Bone marrow (tissue), 2 donors: ENCODE data around the gene PTPRN2.

Experiments
- DNase-seq, 2 donors: peaks; one replicate each; lab custom pipeline; 2025; lab: John Stamatoyannopoulos, UW

The PTPRN2 gene

DNA sequence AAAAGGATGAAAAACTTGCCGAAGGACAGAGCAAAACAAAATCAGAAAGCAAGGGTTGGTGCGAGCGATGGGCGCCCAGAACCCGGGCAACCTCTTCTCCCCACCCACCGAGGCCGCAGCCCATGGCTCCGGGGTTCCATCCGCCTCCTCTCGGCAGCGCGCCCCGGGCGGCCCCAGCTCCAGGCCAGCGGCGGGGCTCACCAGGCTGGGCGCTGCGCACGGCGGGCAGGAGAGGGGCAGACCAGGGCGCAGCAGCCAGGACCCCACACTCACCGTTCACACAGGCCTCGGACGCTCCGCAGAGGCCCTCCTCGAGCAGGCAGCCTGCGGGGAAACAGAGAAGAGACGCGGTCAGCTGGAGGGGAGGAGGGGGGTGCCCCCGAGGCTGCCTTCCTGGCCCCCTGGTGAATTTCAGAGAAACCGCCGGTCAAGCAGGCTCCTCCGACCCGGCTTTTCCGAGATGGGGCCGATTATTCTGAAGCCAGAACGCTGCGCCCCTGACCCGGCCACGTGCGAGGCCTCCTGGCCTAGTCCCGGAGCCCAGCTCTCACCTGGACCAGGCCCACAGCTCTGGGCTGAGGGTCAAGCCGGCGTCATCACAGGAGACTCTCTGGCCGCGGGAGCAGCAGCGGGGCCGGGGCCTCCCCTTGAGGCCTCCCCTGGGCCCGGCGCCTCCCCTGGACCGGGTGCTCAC, 98.0 kb downstream of the PTPRN2 start:
- no peak for DNase-seq

- DNase-seq, result no peak
These were observed 99.2 kb downstream of the PTPRN2 start for GRCh38 chr7:158488181-158488971.

DNA sequence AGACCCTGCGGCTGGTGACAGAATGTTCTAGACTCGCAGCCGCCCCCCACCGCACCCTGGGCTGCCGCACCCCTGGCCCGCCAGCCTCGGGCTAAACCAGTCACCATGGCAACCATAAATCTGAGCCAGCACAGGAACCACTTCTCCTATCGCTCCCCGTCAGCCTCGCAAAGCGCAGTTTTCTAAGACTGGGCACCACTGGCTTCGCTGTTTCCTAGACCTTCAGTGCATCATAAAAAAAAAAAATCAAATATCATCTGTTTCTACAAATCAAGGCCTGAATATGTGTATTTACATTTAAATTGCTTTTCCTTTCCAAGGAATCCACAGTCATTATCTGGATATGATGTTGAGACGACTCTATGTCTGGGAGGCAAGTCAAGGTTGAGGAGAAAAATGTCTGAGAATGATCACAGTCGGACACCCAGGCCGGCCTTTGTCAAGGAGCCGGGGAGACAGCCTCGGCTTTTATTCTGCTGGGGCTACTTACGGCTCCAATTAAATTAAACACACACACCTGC, 99.9 kb downstream of the PTPRN2 start:
- DNase-seq, result no peak

DNA sequence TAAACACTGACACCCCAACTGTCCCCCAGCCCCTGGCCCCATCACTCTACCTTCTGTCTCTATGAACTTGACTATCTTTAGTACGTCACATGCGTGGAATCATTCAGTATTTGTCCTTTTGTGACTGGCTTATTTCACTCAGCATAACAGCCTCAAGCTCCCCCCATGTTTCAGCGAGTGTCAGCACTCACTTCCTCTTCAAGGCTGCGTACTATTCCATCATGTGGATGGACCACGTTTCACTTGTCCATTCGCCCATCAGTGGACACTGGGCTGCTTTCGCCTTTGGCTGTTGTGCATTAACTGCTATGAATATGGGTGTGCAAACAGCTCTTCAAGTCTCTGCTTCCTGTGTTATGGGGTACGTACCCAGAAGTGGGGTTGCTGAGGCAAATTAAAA, 100.7 kb downstream of the PTPRN2 start:
- no peak for DNase-seq

DNA sequence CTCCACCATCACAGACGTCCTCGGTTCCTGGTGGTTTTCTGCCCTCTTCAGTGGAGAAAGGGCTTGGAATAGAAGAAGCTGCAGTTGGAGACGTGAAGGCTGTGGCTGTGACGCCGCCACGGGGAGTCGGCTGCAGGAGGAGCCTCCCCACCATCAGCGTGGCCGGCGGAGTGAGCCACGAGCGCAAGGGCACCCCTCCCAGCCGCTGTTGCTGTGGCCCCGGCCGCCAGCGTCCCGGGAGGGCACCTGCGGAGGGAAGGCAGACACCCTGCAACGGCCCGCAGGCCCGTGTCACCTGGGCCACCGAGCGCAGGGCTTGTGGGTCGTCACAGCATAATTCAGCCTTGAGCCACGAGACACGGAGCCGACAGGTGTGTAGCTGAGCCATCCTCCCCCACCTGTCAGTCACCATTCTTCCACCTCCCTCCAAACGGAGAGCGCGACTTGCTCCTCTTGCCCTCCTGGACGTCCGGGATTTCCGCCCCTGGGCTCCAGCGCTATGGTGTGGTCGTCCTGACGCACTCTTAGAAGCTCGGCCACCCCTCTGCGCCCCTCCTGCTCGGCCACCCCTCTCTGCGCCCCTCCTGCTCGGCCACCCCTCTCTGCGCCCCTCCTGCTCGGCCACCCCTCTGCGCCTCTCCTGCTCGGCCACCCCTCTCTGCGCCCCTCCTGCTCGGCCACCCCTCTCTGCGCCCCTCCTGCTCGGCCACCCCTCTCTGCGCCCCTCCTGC, 102.7 kb downstream of the PTPRN2 start:
- DNase-seq, result no peak

DNA sequence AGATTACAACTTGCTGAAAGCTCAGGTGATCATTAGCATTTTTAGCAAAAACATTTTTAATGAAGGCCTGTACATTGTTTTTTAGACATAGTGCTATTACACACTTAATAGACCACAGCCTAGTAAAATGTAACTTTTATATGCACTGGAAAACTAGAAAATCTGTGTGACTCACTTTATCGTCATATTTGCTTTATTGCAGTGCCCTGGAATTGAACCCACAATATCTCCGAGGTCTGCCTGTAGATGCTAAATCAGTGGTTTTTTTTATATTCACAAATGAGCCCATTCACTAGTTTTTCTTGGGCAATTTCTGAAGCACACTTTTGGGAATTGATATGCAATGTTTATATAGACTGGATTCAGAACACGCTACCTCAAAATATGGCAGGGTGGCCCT, 105.1 kb downstream of the PTPRN2 start:
- DNase-seq, result no peak

DNA sequence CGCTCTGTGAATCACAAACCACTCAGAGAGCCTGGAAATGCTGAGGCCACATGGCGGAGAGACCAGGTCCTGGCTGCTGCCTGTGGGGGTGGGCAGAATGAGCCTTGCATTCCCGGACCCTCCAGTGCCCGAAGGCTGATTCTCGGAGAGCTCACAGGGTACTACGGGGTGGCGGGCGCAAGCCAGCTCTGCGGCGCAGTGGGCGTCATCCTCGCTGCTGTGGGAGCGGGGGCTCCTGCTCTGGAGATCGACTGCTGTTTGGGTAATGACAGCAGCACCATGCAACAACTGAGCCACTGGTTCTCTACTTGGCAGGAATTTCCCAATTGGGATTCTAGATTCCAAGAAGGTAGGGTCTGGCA, 108.0 kb downstream of the PTPRN2 start:
- no peak for DNase-seq

- DNase-seq, result no peak
These were observed 108.5 kb downstream of the PTPRN2 start for GRCh38 chr7:158479021-158479663.

DNA sequence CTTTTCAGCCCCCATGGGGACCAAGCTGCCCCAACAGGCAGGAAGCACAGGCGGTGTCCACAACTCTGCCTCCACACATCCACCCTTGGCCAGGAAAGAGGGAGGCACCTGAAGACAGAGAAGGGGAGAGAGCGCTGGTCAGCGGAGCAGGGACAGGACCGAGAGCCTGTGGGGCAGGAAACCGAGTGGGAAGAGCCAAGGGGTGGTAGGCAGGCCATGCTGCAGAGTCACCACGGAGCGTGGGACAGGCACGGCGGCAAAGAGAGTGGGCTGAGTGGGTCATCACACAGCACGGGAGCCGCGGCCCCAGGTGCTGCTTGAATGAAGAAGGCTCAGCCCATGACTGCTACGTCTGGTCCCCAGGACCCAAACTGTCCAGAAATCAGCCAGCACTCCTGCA, 109.8 kb downstream of the PTPRN2 start:
- DNase-seq, result no peak

- DNase-seq, result no peak
These were observed 111.2 kb downstream of the PTPRN2 start for GRCh38 chr7:158476331-158476932.

GRCh38 chr7:158475679-158476052, 112.0 kb downstream of the PTPRN2 start:
- DNase-seq, result no peak

GRCh38 chr7:158475036-158475678, 112.5 kb downstream of the PTPRN2 start:
- no peak for DNase-seq

DNA sequence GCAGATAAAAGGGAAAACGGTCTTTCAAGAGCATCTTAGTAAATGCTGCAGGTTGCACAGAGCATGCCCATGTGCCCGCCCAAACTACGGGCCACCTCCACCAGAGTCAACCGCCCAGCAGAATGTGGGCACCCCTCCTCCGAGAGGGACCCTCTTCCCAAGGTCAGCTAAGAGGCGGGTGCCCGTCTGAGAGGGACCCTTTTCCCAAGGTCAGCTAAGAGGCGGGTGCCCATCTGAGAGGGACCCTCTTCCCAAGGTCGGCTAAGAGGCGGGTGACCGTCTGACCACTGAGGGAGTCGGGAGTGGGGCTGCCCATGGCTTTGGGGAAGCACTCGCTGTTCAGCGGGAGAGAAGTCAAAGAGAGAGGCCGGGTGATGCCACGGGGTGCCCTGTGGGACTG, 113.1 kb downstream of the PTPRN2 start:
- no peak for DNase-seq

DNA sequence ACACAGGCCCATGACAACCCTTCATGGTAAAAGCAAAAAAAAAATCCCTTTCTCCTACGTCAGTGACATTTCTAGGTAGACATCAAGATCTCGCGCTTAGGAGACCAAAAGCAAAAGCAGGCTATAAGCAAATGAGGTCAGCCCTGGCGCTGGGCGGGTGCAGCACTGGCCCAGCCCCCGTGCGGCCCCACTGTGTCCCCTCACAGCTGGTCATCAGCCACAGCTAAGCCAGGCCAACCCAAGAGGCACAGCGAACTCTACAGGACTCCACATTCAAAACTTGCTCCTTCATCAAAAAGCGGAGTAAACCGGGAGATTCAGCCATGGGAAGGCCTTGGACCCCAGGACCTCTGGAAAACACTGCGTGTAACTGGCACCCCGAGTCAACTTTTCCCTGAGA, 113.7 kb downstream of the PTPRN2 start:
- no peak for DNase-seq

DNA sequence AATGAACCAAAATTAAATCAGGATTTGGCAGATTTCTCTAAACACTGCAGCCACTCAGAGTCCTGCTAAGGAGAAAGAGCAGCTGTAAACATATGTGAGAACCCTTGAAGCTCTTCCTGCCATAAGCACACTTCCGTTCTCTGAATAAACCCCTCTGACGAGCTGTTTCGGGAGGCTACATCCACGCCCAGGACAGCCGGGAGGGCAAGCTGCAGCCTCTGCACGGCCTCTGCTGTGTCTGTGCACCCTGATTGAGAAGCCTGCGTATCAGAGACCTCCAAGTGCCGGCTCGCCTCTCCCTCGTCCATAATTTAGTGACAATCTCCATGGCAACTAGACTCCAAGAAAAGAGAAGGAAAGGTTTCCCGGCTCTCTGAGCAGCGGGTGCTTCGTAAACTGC, 114.4 kb downstream of the PTPRN2 start:
- DNase-seq, result no peak

DNA sequence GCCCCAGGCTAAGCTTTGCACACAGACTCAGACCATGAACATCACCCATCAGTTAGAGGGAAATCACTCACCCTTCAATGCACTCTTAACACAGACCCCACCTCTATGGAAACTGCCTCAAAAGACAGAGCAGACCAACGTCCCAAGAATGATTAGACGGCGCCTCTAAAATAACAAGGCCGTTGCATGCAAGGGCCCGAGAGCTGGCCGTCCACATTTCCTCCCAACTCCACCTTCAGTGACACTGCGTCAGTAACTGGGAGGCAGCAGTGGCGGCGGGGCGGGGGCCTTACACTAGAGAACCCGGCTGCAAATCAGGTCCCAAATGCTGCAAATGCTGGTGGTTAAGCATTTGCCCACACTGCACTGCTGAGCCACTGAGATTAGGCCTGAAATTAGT, 115.0 kb downstream of the PTPRN2 start:
- DNase-seq, result no peak

DNA sequence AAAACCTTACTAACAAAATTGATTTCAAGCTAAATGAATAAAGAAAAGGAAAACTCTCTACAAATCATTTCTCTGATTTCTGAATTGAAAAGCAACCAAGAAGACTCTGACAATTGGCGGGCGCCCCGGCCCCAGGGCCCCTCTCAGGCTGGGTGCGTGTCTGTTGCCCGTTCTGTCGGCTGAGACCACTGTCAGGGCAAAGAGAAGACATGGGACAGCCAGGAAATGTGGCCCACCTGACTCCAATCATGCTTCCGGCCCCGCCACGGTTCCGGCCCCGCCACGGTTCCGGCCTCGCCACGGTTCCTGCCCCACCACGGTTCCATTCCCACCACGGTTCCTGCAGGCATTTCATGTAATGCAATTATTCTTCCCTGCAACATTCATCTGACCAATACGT, 115.9 kb downstream of the PTPRN2 start:
- no peak for DNase-seq

DNA sequence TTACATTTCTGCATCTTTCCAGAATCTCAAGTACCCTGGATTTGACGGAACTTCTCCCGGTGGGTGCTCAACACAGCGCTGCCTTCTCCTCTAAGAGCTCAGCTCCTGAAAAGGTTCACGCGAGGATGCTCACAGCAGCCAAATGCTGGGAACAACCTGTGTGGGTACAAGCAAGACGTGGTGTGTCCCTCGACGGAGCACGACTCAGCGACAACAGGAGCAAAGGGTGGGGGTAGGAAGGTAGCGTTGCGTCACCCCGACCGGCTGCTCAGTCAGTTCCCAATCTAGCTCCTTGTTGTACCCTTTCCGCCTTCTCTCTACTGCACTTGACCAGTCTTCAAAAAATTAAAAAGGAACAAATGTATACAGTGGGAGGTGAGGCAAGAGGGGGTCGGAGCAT, 117.3 kb downstream of the PTPRN2 start:
- DNase-seq, result no peak

DNA sequence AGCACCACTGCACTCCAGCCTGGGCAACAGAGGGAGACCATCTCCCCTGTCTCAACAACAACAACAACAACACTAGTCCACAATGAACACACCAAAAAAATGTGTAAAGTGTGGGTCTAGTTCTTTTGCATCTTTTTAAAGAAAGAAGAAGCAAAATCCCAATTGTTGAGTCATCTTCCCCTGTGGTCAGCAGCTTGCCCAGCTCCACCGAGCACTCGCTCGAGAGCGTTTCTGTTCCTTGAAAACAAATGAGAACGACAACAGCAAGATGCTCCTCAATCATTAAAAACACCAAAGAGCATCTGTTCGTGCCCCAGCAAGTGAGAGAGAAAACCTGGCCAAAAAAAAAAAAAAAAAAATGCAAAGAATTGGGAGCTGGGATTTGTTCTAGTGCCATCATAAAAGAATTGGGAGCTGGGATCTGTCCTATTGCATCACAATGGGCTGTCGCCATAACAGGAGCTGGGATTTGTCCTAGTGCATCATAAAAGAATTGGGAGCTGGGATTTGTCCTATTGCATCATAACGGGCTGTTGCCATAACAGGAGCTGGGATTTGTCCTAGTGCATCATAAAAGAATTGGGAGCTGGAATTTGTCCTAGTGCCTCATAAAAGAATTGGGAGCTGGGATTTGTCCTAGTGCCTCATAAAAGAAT, 118.1 kb downstream of the PTPRN2 start:
- no peak for DNase-seq

GRCh38 chr7:158468700-158469296, 118.8 kb downstream of the PTPRN2 start:
- DNase-seq, result no peak

GRCh38 chr7:158468181-158468580, 119.4 kb downstream of the PTPRN2 start:
- DNase-seq, result no peak
